ENCODE results near the gene RMDN2.

- TF ChIP-seq RNF2 (IDR thresholded peaks at IDR 0.05): no peak
- TF ChIP-seq ZNF785 (CRISPR knock-in tag; IDR thresholded peaks at IDR 0.05): no peak
- TF ChIP-seq E2F6 (IDR thresholded peaks at IDR 0.05; ENCODE audit: borderline replicate concordance in 1 of 2, extremely low read depth in 1 of 2, insufficient read depth in 1 of 2, insufficient read length in 1 of 2, low read depth in 1 of 2, low read length in 1 of 2, poor library complexity in 1 of 2, severe bottlenecking in 1 of 2): no peak
- no peak for TF ChIP-seq TCF7 (IDR thresholded peaks at IDR 0.05; ENCODE audit: borderline replicate concordance)
Observed at GRCh38 chr2:37914340-37914739, 10.7 kb upstream of the RMDN2 start.

Measured in K562 (cell line).